SK-N-SH (cell line): ENCODE data around the gene FCHO2. TPM values are rescaled to one million over a fixed set of nuclear protein-coding genes. Genes with fewer than 3 reads are reported as not detected.

Source experiments
- CTCF ChIA-PET: fragments of 300-600, 350-600 bp; formaldehyde crosslinking; extraction: SDS; loops from one replicate; lab custom pipeline; 2021; lab: Yijun Ruan, JAX
- POLR2A ChIA-PET: fragments of 350-600 bp; sonication (Branson Sonifier 250); formaldehyde crosslinking; extraction: SDS; loops from one replicate; lab custom pipeline; 2020; ENCODE audit warnings: antibody characterized with exemption, inconsistent platforms; lab: Yijun Ruan, JAX
- DNase-seq: peaks from one replicate; pipeline ENCODE4 v3.0.0; 2012
- H2AFZ ChIP-seq: fragments of 200-600 bp; sonication (generic); 2 replicates; pipeline ENCODE4 v1.8.1; 2016; ENCODE audit warnings: antibody characterized with exemption, mild to moderate bottlenecking, low read depth
- H3F3A ChIP-seq: fragments of 200-600 bp; sonication (generic); replicated peaks from 2 replicates; pipeline ENCODE3; 2016; ENCODE audit warnings: antibody characterized with exemption, mild to moderate bottlenecking; ENCODE audit not compliant: insufficient read depth
- H3K27ac ChIP-seq, 2 experiments: fragments of 200-500 bp in 1 of 2; fragments of 200-600 bp in 1 of 2; sonication (Bioruptor generic) in 1 of 2; sonication (generic), shearing (Covaris generic) in 1 of 2; 2 replicates each; pipeline versions ENCODE4 v1.5.1 to v1.6.1; 2014 to 2016; ENCODE audit warnings: low read depth in 2 of 2, inconsistent platforms in 1 of 2, low read length in 1 of 2, mild to moderate bottlenecking in 1 of 2, mixed read lengths in 1 of 2
- H3K27me3 ChIP-seq: fragments of 200-600 bp; sonication (generic), shearing (Covaris generic); 2 replicates; pipeline ENCODE4 v1.6.1; 2016; ENCODE audit warnings: mixed run types; ENCODE audit not compliant: insufficient read depth
- H3K36me3 ChIP-seq, 2 experiments: fragments of 200-500 bp in 1 of 2; fragments of 200-600 bp in 1 of 2; sonication (Bioruptor generic) in 1 of 2; sonication (generic) in 1 of 2; replicated peaks in 1 of 2; 2 replicates each; pipeline versions ENCODE3 to v1.5.1; 2014 to 2016; ENCODE audit warnings: low read length in 1 of 2, mild to moderate bottlenecking in 1 of 2; ENCODE audit not compliant: insufficient read depth in 2 of 2, control insufficient read depth in 1 of 2
- H3K4me1 ChIP-seq, 2 experiments: fragments of 200-500 bp in 1 of 2; fragments of 200-600 bp in 1 of 2; sonication (Bioruptor generic) in 1 of 2; sonication (generic), shearing (Covaris generic) in 1 of 2; 2 replicates each; pipeline versions ENCODE4 v1.5.1 to v1.6.1; 2014 to 2016; ENCODE audit warnings: low read depth in 1 of 2, low read length in 1 of 2, mixed run types in 1 of 2; ENCODE audit not compliant: insufficient read depth in 2 of 2, control insufficient read depth in 1 of 2
- H3K4me2 ChIP-seq: fragments of 200-600 bp; sonication (generic), shearing (Covaris generic); 2 replicates; pipeline ENCODE4 v1.6.1; 2017; ENCODE audit warnings: mixed run types
- H3K4me3 ChIP-seq, 2 experiments: fragments of 200-500 bp in 1 of 2; fragments of 200-600 bp in 1 of 2; sonication (Bioruptor generic) in 1 of 2; sonication (generic), shearing (Covaris generic) in 1 of 2; 2 replicates each; pipeline versions ENCODE4 v1.5.1 to v1.8.1; 2014 to 2016; ENCODE audit warnings: low read depth in 2 of 2, inconsistent platforms in 1 of 2, low read length in 1 of 2, mild to moderate bottlenecking in 1 of 2, mixed read lengths in 1 of 2, moderate library complexity in 1 of 2
- H3K79me2 ChIP-seq: fragments of 200-600 bp; sonication (generic); 2 replicates; pipeline ENCODE4 v1.8.1; 2017; ENCODE audit warnings: mild to moderate bottlenecking; ENCODE audit not compliant: insufficient read depth
- H3K9ac ChIP-seq: fragments of 200-600 bp; sonication (generic); 2 replicates; pipeline ENCODE4 v1.6.1; 2017; ENCODE audit warnings: mixed run types
- H3K9me2 ChIP-seq: fragments of 200-600 bp; sonication (generic); 2 replicates; pipeline ENCODE4 v1.6.1; 2017; ENCODE audit warnings: mixed run types
- H3K9me3 ChIP-seq: fragments of 200-600 bp; sonication (generic); 2 replicates; pipeline ENCODE4 v1.6.1; 2017; ENCODE audit warnings: mixed run types, mild to moderate bottlenecking, moderate library complexity
- H4K20me1 ChIP-seq: fragments of 200-600 bp; sonication (generic); 2 replicates; pipeline ENCODE4 v1.6.1; 2017; ENCODE audit warnings: mild to moderate bottlenecking, mixed run types; ENCODE audit not compliant: insufficient read depth
- FOSL2 ChIP-seq: IDR thresholded peaks from 2 replicates; pipeline ENCODE4 v1.4.0; 2012; ENCODE audit warnings: low read depth, mild to moderate bottlenecking, moderate library complexity, borderline replicate concordance
- FOXM1 ChIP-seq: IDR thresholded peaks from 2 replicates; pipeline ENCODE4 v1.4.0; 2012; ENCODE audit warnings: low read depth, mild to moderate bottlenecking
- GABPA ChIP-seq: IDR thresholded peaks from 2 replicates; pipeline ENCODE4 v1.4.0; 2012; ENCODE audit warnings: low read depth, mild to moderate bottlenecking
- GATA2 ChIP-seq: sonication (generic); formaldehyde crosslinking; IDR thresholded peaks from 2 replicates; pipeline ENCODE4 v1.5.0; 2020; ENCODE audit warnings: mild to moderate bottlenecking, missing genetic modification reagents
- JUND ChIP-seq: IDR thresholded peaks from 2 replicates; pipeline ENCODE4 v1.4.0; 2012
- PBX3 ChIP-seq: IDR thresholded peaks from 2 replicates; pipeline ENCODE4; 2012
- RXRA ChIP-seq: IDR thresholded peaks from 2 replicates; pipeline ENCODE4 v1.4.0; 2012; ENCODE audit warnings: low read depth, mild to moderate bottlenecking, borderline replicate concordance
- SMC3 ChIP-seq: IDR thresholded peaks from 2 replicates; pipeline ENCODE4 v1.6.1; 2012; ENCODE audit warnings: low read depth, low read length, improper control_type of control experiment
- TAF1 ChIP-seq: IDR thresholded peaks from 2 replicates; pipeline ENCODE4 v1.6.1; 2012; ENCODE audit warnings: low read depth, mild to moderate bottlenecking, low read length, moderate library complexity, borderline replicate concordance
- TCF12 ChIP-seq: IDR thresholded peaks from 2 replicates; pipeline ENCODE4 v1.4.0; 2012
- TEAD4 ChIP-seq: IDR thresholded peaks from 2 replicates; pipeline ENCODE4 v1.4.0; 2012; ENCODE audit warnings: mild to moderate bottlenecking, borderline replicate concordance; ENCODE audit not compliant: insufficient read depth
- USF2 ChIP-seq: fragments of 150-350 bp; IDR thresholded peaks from 2 replicates; pipeline ENCODE4 v1.6.1; 2017; ENCODE audit warnings: antibody characterized with exemption, low read length, low read depth, borderline replicate concordance
- YY1 ChIP-seq: IDR thresholded peaks from 2 replicates; pipeline ENCODE4 v1.4.0; 2012; ENCODE audit warnings: low read depth, mild to moderate bottlenecking
- WGBS: methylation state at CpG from one replicate; pipeline ENCODE4 v1.1.6; 2017; ENCODE audit warnings: low lambda C conversion rate; 5-methylcytosine and 5-hydroxymethylcytosine counted together
- polyA plus RNA-seq, 3 experiments: library from polyadenylated mRNA; depleted of rRNA; stranded (reverse); fragments of >200 nt; gene quantifications; 2 replicates each; pipeline ENCODE4 v1.2.3, GENCODE V29; 2012
- TF ChIP-seq, protein P1 (sequence below): IDR thresholded peaks from 2 replicates; pipeline ENCODE4 v1.4.0; 2012; ENCODE audit warnings: low read depth, borderline replicate concordance
- TF ChIP-seq, protein P2 (sequence below): fragments of 150-350 bp; IDR thresholded peaks from 2 replicates; pipeline ENCODE4 v1.6.1; 2016; ENCODE audit warnings: mild to moderate bottlenecking, low read depth, low read length

FCHO2 gene
- polyA plus RNA-seq, 1 of the 3 experiments (the other 2 are of a cell fraction) = 5.2 TPM

GRCh38 chr5:72922422-72922821 lies 33.4 kb upstream of the FCHO2 start:
- Histone ChIP-seq H3K79me2 (no peaks in the 10 kb centered on the region), H3K9me3 (no peaks in the 10 kb centered on the region), H3K4me2 (no peak overlapping the region), H3K4me1 (no peaks in the 10 kb centered on the region), H3K27ac (no peak overlapping the region), H3K27me3 (no peaks in the 10 kb centered on the region), H4K20me1 (no peaks in the 10 kb centered on the region), H3K36me3 (no peaks in the 10 kb centered on the region), H3K4me3 (no peak overlapping the region), H2AFZ (no peak overlapping the region), H3K9me2 (no peaks in the 10 kb centered on the region), H3F3A (peaks cover 18% of the 10 kb centered on the region), H3K9ac (no peak overlapping the region)
- 88% methylated on average over 1 of the region's 1 CpG for WGBS
- POLR2A ChIA-PET = no interaction called here
- no peak for DNase-seq
- CTCF ChIA-PET = no interaction called here
- TF ChIP-seq, protein P1, sequence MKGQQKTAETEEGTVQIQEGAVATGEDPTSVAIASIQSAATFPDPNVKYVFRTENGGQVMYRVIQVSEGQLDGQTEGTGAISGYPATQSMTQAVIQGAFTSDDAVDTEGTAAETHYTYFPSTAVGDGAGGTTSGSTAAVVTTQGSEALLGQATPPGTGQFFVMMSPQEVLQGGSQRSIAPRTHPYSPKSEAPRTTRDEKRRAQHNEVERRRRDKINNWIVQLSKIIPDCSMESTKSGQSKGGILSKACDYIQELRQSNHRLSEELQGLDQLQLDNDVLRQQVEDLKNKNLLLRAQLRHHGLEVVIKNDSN = no peak
- no peak for TF ChIP-seq YY1
- TF ChIP-seq GATA2 (CRISPR knock-in tag) = no peak
- no peak for TF ChIP-seq PBX3
- no peak for TF ChIP-seq USF2
- no peak for TF ChIP-seq TEAD4
- TF ChIP-seq TAF1 = no peak
- no peak for TF ChIP-seq TCF12
- no peak for TF ChIP-seq FOXM1
- TF ChIP-seq, protein P2, sequence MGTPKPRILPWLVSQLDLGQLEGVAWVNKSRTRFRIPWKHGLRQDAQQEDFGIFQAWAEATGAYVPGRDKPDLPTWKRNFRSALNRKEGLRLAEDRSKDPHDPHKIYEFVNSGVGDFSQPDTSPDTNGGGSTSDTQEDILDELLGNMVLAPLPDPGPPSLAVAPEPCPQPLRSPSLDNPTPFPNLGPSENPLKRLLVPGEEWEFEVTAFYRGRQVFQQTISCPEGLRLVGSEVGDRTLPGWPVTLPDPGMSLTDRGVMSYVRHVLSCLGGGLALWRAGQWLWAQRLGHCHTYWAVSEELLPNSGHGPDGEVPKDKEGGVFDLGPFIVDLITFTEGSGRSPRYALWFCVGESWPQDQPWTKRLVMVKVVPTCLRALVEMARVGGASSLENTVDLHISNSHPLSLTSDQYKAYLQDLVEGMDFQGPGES = no peak
- no peak for TF ChIP-seq JUND
- TF ChIP-seq SMC3 = no peak
- TF ChIP-seq FOSL2 = no peak
- no peak for TF ChIP-seq RXRA
- TF ChIP-seq GABPA = no peak
